Activated effector memory CD4-positive, alpha-beta T cell treated with Interleukin-2 at 50 U/mL for 16 hours (primary cell): ENCODE data around the gene RNF8.
A peak's percentile ranks its signal among the peaks of the same experiment; 100 is the strongest.
"Not testable (repeated sequence)": the region's sequence is repeated elsewhere in the genome, so short reads cannot be mapped to it uniquely, and the experiment has no call there.

Experiments
- DNase-seq: peaks from one replicate; pipeline ENCODE4 v3.0.0-alpha.2; 2020

RNF8 gene

DNA sequence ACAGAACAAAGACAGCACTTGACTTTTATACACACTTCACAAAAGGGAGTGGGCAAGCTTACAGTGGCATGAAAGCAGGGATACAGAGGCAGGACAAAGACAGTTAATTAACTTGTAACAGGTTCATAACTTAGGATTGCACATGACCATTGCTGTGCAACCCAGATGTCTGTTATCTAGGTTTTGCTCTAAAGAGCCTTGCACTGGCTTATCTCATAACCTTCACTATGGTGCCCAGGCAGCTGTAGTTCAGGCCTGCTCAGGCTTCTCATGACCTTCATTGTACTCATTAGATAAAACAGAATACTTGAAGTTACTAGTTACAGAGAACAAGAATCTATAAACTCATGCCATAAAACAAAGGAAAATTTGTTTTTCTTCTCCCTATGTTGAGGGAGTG lies 47.9 kb downstream of the RNF8 start:
- not testable (repeated sequence) for DNase-seq

DNA sequence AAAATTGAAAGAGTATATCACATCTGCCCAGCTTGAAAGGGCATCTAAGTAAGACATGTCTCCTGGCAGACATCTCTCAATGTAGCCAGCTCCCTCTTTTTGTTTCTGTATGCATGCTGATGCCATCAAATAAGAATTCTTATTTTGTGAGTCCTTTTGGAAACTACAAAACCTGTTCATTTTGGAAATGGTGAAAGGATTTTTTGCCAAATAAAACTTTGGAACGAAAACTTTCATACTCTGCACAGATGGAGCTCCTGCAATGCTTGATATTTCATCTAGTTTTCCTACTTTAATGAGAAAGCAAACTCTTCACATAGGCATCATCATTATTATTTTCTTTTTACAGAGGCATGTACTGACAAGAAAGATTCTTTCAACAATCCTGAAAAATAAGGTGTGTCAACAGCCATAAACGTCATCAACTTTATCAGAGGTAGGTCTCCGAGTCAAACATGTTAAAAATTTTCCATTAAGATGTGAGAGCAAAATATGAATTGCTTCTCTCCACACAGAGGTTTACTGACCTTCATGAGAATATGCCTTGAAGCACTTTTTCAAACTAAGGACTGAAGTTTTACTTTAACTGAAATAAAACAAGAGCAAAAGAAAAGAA lies 53.1 kb downstream of the RNF8 start:
- DNase-seq = no peak

DNA sequence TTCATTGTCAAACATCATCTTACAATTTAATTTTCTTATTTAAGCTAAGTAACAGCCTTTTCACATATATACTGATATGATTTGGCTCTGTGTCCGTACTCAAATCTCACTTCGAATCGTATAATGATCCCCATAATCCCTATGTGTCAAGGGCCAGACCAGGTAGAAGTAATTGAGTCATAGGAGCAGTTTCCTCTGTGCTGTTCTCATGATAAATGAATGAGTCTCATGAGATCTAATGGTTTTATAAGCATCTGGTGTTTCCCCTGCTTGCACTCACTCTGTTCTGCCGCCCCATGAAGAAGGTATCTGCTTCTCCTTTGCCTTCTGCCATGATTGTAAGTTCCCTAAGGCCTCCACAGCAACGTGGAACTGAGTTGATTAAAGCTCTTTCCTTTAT lies 54.2 kb downstream of the RNF8 start:
- no peak for DNase-seq

DNA sequence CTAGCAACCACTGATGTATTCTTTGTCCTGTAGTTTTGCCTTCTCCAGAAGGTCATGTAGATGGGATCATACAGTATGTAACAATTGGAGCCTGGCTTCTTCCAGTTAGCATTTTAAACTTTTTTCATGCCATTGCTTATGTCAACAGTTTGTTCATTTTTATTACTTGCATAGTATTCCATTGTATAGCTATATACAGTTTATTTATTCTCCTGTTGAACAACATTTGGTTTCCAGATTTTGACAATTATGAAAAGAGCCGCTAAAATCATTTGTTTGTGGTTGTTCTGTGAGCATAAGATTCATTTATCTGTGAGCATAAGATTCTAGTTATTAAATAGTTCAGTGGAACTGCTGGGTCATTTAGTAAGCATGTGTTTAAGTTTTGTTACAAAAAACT lies 55.7 kb downstream of the RNF8 start:
- DNase-seq = no peak

DNA sequence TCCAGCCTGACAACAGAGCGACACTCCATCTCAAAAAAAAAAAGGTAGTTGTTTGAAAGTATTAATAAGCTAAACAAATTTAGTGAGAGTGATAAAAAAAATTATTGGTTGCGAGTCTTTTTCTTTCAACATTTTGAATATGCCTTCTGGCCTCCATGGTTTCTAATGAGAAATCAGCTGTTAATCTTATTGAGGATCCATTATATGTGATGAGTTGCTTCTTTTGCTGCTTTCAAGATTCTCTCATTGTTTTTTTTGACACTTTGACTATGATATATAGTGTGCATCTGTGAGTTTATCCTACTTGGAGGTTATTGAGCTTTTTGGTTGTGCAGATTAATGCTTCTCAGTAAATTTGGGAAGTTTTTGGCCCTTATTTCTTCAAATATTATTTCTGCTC lies 63.6 kb downstream of the RNF8 start:
- DNase-seq = no peak

DNA sequence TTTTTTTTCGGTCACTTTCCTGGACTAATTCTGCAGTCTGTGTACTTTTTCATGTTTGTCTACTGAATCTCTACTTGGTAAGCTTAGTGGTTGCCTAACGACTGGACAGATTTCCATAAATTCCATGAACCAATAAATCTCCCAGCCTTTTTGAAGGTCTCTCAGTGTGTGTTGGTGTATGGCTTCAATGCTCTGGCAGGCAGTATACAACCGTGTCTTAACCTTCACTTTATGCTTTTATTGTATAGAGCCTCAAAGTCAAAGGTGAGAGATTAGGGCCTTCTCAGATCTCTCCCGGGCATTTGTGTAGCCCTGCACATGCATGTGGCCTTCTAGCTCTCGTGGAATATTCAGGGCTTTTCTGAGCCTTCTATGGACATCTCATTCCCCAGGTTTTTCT lies 64.9 kb downstream of the RNF8 start:
- no peak for DNase-seq

DNA sequence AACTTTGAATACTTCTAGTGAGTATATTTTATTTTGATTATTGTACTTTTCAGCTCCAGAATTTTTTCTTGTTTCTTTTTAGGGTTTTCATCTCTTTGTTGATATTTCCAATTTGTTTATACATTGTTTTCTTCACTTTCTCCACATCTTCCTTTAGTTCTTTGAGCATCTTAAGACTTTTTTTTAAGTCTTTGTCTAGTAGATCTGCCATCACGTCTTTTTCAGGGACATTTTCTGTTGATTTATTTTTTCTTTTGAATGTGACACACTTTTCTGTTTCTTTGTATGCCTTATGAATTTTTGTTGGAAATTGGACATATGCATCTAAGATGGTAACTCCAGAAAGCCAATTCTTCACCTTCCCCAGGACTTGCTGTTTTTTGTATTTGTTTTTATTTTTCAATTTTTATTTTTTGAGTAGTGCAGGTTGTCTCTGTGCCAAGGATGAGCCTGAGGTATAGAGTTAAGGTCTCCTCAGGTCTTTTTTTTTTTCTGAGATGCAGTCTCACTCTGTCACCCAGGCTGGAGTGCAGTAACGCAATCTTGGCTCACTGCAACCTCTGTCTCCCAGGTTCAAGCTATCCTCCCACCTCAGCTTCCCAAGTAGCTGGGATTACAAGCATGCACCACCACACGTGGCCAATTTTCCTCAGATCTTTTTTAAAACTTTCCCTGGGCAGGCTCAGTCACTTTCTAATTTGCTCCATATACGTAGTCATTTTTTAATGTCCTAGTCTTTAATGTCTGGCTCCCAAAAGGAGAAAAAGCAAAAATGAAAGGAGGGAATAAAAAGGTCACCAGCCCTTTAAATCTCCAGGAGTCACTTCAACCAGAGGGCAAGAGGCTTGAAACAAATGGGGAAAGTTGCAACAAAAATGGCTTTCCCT lies 72.5 kb downstream of the RNF8 start:
- DNase-seq = no peak

DNA sequence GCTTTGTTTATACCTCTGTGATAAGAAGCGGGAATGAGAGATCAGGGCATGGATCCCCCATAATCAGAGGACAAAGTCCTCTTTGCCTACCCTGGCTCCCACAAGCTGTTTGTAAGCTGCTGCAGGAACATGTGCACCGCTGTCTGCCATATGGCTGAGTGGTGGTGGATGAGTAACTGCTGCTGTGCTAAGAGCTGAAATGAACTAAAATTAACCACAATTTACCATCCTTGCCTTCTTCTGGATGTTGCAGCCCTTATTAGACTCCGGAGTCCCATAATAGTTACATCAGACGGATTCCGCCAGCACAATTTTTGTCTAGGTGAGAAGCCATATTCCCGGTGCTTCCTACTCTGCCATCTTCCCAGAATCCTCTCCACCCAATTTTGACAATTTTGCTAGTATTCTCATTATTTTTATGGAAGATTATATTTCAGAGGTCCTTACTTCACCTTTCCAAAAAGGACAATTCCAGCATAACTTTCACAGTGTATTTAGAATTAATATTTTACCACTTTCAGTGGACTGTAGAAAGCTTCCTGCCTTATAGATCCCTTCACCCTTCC lies 73.2 kb downstream of the RNF8 start:
- no peak for DNase-seq

DNA sequence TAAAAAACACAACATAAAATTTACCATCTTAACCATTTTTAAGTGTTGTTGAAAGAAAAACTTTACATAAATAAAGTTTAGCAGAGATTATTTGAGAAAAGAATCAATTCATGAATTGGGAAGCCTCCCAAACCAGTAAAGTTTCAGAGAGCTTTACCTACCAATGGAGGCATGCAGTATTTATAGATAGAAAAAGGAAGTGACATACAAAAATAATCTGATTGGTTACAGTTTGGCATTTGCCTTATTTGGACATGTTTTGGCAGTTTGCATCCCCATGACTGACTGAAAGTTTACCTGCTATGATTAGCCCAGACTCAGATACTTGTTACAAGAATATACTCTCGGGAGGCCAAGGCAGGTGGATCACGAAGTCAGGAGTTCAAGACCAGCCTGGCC lies 75.6 kb downstream of the RNF8 start:
- no peak for DNase-seq

DNA sequence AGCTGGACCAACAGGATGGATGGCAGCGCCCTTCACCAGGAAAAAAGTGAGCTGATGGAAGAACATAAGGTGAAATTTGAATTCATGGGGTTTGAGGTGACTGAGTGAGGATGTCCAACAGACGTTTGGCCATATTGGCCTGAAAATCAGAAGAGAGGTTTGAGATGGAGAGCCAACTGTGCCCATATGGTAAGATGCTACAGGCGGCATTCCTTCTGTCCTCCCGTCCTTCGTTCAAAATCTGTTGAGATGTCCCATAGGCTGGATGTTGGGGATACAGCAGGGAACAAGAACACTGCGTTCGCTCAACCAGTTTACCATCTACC lies 78.8 kb downstream of the RNF8 start:
- no peak for DNase-seq

DNA sequence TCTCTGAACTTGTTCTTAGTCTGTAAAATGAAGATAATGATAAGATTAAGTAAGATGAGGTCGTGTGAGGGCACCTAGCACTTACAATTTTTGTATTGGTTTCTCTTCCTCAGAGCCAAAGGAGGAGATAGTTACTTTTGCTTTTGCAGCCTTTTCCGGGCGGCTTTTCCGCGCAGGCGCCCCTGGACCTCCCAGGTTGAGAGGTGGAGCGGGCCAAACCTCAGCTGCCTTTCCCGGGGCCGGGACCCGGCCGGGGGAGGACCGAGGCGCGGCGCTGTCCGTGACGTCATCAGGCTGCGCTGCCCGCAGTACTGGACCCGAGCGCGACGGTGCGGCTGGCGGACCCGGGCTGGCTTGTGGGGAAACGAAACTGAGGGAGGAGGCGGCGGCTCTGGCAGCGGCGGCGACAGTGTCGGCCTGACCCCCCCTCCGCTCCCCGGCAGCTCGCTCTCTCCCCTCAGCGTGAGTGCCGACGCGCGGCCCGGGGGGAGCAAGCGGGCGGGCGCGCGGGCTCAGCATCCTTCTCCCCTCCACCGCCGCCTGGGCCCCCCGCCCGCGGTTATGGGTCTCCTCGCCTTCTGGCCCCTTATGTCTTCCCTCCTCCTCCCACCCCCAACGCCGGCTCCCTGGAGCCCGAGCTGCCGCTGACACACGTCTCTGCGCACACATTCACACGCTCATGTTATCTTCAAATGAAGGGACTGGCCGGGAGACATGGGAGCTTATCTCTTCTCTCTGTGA lies 79.3 kb downstream of the RNF8 start, which contains the start of gene CMTR1:
CMTR1 (plus strand) TSS at position 306 of the 741 bp plus-strand sequence. CDS start 2,409 bp downstream, outside the sequence.
- peak; percentile 96 for DNase-seq

DNA sequence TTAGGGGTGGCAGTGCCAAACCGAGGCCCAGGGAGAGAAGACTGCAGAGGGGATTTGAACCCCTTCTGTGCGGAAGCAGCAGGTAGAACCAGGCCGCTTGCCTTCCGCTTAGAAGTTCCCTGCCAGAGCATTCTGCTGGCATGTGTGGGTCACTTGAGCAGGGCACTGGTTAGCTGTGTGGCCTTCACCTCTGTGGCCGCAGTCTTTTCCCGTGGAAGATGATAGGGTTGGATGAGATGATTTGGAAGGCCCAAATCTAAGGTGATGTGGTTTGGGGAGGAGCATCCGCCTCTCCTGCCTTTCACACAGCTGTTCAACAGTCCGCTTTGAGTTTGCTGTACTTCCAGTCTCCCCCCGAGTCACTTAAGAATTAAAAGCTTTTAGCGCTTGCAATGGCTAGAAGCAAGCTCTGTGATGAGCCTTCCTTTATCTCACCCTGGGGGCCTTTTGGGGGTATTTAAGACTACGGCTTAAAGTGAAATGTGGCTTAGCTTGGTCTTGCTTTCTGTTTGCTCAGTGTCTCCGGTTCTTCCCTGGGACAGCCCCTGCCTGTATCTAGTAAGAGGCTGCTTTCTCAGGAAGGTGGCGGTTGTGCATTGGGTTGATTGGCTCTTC lies 80.0 kb downstream of the RNF8 start:
- DNase-seq = no peak

DNA sequence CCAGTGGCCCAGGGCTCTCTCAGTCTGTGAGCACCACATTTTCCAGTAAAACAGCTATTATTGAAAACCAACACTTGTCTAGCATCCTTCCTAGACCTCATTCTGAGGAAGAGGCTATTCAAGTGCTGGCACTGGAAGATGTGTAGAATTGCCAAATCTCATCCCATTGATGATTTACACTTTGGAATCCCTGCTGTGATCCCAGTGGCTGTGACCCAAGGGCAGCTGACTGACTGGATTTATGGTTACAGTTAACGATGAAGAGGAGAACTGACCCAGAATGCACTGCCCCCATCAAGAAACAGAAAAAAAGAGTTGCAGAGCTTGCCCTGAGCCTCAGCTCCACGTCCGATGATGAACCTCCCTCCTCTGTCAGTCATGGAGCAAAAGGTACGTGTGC lies 81.6 kb downstream of the RNF8 start:
- no peak for DNase-seq

DNA sequence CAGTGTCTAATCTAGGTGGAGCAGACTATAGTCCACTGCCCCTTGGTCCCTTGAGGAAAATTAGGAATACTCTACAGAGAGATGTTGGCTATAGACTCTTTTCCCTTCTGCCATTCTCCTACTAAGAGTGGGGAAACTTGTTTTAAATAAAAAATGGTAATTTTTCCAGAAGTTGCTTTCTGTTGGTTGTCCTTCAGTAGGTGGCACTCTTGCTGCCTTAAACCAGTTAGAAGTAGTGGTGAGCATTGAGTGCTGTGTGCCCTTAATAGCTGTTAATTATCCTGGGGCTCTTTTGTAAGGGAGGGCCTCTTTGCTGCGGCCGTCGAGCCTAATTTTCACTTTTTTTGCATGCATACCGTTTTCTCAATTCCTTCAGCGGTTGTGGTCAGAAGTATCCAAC lies 82.0 kb downstream of the RNF8 start:
- DNase-seq = no peak

DNA sequence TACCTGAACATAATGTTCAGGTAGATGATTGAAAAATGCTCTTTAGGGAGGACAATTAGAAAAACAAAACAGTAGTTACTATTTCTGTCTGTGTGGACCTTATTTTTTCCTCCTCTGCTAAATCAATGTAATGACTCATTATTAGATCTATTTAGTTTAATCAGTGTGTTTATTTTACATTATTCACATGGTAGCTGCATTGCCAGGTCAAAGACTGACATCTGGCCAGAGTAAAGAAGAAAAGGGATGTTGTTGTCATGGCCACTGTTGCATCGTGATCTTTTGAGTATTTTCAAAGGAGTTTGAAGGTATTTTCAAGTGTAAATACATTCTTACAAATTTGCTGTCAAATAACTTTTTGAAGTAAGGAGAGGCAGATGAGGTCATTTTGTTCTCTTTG lies 85.1 kb downstream of the RNF8 start:
- DNase-seq = no peak

DNA sequence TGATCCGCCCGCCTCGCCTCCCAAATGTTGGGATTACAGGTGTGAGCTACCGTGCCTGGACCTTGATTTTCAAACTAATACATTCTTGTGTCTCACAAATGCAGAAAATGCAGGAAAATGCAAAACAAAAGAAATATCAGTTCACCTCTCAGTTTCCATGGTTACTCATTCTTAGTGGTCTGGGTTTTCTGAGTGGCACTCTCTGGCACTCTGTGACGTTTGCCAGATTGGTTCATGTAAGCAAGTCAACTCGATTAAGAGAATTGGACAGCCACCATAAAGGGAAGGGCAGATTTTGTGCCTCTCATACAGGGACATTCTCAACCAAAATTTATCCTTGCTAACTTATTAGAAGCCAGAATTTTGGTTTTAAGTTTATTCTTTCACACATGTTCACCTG lies 87.9 kb downstream of the RNF8 start:
- DNase-seq = no peak

DNA sequence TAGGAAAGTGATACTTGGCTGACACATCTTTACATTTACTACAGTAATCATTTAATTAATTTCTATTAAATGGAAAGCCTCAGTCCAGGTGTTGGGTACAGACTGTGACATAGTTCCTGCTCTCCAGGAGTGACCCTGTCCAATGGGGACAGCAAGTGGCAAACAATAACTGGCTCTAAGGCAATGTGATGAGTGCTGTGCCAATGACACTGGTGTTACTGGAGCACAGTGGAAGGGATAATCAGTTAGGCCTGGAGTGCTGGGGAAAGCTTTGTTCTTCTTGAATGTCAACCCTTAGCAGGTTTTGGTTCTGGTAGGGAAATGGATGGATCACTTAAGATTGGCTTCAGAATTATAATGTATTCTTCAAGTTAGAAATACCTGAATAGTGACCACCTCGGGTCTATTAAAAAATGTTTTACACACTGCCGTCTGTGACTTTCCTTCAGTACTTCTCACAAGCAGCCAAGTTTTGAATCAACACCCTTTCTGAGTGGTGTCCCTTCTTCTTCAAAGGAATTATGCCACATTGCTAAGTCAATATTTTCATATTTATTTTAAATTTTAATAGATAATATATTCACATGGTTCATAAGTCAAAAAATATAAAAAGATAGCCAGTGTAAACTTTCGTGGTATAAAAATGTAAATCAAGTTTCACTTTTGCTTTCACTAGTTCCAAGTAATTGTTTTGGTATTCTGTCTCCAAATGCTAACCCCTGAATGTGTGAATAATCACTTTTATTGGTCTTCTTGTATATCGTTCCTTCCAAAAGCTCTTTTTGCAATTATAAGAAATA lies 88.8 kb downstream of the RNF8 start:
- no peak for DNase-seq

DNA sequence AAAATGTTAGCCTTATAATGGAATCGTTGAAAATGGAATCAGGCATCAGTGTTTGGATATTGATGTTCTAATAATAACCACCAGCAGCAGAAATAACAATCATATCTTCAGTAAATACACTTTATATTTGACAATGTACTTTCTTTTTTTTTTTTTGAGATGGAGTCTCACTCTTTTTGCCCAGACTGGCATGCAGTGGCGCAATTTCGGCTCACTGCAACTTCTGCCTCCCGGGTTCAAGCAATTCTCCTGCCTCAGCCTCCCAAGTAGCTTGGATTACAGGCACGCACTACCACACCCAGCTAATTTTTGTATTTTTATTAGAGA lies 89.4 kb downstream of the RNF8 start:
- DNase-seq = not testable (repeated sequence)
